ENCODE measurements around the gene TBPL2. TPM values are rescaled to one million over a fixed set of nuclear protein-coding genes. Genes with fewer than 3 reads are reported as not detected.

TBPL2 gene
- total and polyA plus RNA-seq, 2 of the 13 experiments (the other 11 are each of a cell fraction or from before 2014, with no cell fraction given) = not detected

DNA sequence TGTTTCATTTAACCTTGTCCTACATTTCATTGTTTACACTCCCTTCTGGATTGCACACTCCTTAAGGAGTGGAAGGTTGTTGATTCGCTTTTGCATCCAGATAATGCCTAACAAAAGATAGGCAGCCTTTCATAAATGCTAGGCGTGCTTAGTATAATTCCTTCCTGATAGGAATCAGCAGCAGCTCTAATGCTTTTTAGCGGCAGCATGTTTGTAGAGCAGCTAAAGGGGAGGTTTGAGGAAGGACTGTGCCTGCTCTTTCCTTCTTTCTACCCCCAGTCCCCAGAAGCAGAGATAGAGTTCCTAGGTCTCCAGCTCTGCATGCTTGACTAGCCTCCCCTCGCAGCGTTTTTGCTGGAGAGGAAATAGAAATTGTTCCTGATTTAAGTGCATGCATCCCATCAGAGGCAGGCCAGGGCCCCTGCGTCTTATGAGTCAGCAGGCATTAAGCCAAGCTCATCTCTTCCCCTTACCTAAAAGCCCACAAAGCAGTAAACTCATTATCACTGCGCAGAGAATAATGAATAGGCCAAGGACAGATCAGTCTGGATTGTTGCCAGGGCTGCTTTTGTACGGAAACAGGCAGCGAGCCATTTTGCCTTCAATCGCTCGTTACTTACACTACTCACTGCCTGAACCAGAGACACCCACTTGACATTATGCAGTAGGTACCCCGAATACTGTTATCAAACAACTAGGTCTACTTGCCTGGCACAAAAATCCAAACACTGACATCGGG lies 14.0 kb upstream of the TBPL2 start:
- Histone ChIP-seq H3K4me1 (ENCODE audit: insufficient read depth, low read length) (peaks cover 16% of the 10 kb centered on the region; the same call in 1 of the 2 replicates), H3K36me3 (replicated peaks in 1 of 2; ENCODE audit: control insufficient read depth in 1 of 2, insufficient read depth in 2 of 2, low read length in 2 of 2) (no peaks in the 10 kb centered on the region), H3K4me2 (ENCODE audit: low read depth, low read length) (peak overlapping the region; percentile 43), H3K79me2 (ENCODE audit: insufficient read depth, low read length) (no peaks in the 10 kb centered on the region), H4K20me1 (ENCODE audit: insufficient read depth, low read length) (no peaks in the 10 kb centered on the region), H3K9ac (ENCODE audit: insufficient read depth, low read depth, low read length) (no peak overlapping the region), H3K27ac (ENCODE audit: extremely low read length, insufficient read depth, low read length) (no peak overlapping the region), H3K4me3 (replicated peaks in 1 of 3; ENCODE audit: insufficient read depth in 1 of 3, low read depth in 2 of 3, low read length in 3 of 3) (no peak overlapping the region), H3K27me3 (ENCODE audit: control insufficient read depth in 1 of 2, insufficient read depth in 2 of 2, low read length in 2 of 2) (peaks cover 0 to 1% of the 10 kb centered on the region in 2 experiments; a peak in 1 of 5 replicates), H2AFZ (ENCODE audit: low read length) (no peak overlapping the region), H3K9me3 (ENCODE audit: low read length) (no peaks in the 10 kb centered on the region)
- WGBS (ENCODE audit: low lambda C conversion rate) = 35% methylated on average over 13 of the region's 13 CpGs
- ChIA-PET POLR2A (no interaction called here), CTCF (ENCODE audit: low intra/inter-chr PET ratio, low total read pairs) (no interaction called here)
- no TSS peak for BruUV-seq (replicated peaks)
- FAIRE-seq (no peak), DNase-seq (ENCODE audit: low spot score) (peak; percentile 16), ATAC-seq (peak; percentile 55)
- in situ Hi-C loops (cut with HindIII; ENCODE audit: extremely low pct_ligation_motif_present, low pct_unique_long_range_greater_than_20kb) = no loop called here
- intact Hi-C loops (cut with micrococcal nuclease; ENCODE audit: unreplicated experiment) = no loop called here
- no peak for TF ChIP-seq ZNF547 (CRISPR knock-in tag; IDR thresholded peaks at IDR 0.05)
- 0 out of 2 replicates have a peak, but pooled peaks have one; percentile 11 for TF ChIP-seq MAFF (IDR thresholded peaks at IDR 0.05; ENCODE audit: low read depth, low read length)
- TF ChIP-seq ADNP (CRISPR knock-in tag; IDR thresholded peaks at IDR 0.05) = no peak
- TF ChIP-seq FOSL2 (CRISPR knock-in tag; IDR thresholded peaks at IDR 0.05) = peak; percentile 52

- Histone ChIP-seq H3K4me3 (replicated peaks in 1 of 3; ENCODE audit: insufficient read depth in 1 of 3, low read depth in 2 of 3, low read length in 3 of 3) (no peak overlapping the region), H3K9me3 (ENCODE audit: low read length) (no peaks in the 10 kb centered on the region), H3K79me2 (ENCODE audit: insufficient read depth, low read length) (no peaks in the 10 kb centered on the region), H3K36me3 (replicated peaks in 1 of 2; ENCODE audit: control insufficient read depth in 1 of 2, insufficient read depth in 2 of 2, low read length in 2 of 2) (no peaks in the 10 kb centered on the region), H3K4me1 (ENCODE audit: insufficient read depth, low read length) (peaks cover 16% of the 10 kb centered on the region; the same call in 1 of the 2 replicates), H3K4me2 (ENCODE audit: low read depth, low read length) (no peak overlapping the region), H3K27ac (ENCODE audit: extremely low read length, insufficient read depth, low read length) (no peak overlapping the region), H2AFZ (ENCODE audit: low read length) (no peak overlapping the region), H4K20me1 (ENCODE audit: insufficient read depth, low read length) (no peaks in the 10 kb centered on the region), H3K27me3 (ENCODE audit: control insufficient read depth in 1 of 2, insufficient read depth in 2 of 2, low read length in 2 of 2) (peaks cover 0 to 4% of the 10 kb centered on the region in 2 experiments; a peak in 1 of 5 replicates), H3K9ac (ENCODE audit: insufficient read depth, low read depth, low read length) (no peak overlapping the region)
- DNase-seq (ENCODE audit: low spot score) (no peak), FAIRE-seq (no peak), ATAC-seq (no peak)
- 5% methylated on average over 2 of the region's 2 CpGs for WGBS (ENCODE audit: low lambda C conversion rate)
- TF ChIP-seq HDAC6 (IDR thresholded peaks at IDR 0.05; ENCODE audit: low read depth, low read length) (no peak), ZBTB14 (CRISPR knock-in tag; IDR thresholded peaks at IDR 0.05) (no peak), ZNF777 (CRISPR knock-in tag; IDR thresholded peaks at IDR 0.05) (no peak), HIVEP1 (CRISPR knock-in tag; IDR thresholded peaks at IDR 0.05) (no peak), NFIB (CRISPR knock-in tag; IDR thresholded peaks at IDR 0.05; ENCODE audit: borderline replicate concordance) (no peak)
- intact Hi-C loops (cut with micrococcal nuclease; ENCODE audit: unreplicated experiment) (no loop called here), in situ Hi-C loops (cut with HindIII; ENCODE audit: extremely low pct_ligation_motif_present, low pct_unique_long_range_greater_than_20kb) (no loop called here)
- CTCF ChIA-PET (ENCODE audit: low intra/inter-chr PET ratio, low total read pairs) = no interaction called here
- no TSS peak for BruUV-seq (replicated peaks)
- POLR2A ChIA-PET = no interaction called here
Observed at GRCh38 chr14:55451950-55452349, 11.5 kb upstream of the TBPL2 start.

Data from HepG2 (cell line).